ENCODE data around the gene PTPRR.

- no peak for TF ChIP-seq CTCF (IDR thresholded peaks at IDR 0.05)
- no peak for TF ChIP-seq POLR2A (IDR thresholded peaks at IDR 0.05)
- TF ChIP-seq POLR2AphosphoS5 (IDR thresholded peaks at IDR 0.05): no peak
Observed at GRCh38 chr12:70759161-70759918, 161.2 kb downstream of the PTPRR start.
